Measurements from ENCODE around the gene PLEKHB2.
"Not testable (repeated sequence)": the region's sequence is repeated elsewhere in the genome, so short reads cannot be mapped to it uniquely, and the experiment has no call there.

The PLEKHB2 gene

GRCh38 chr2:131076707-131077106, 28.4 kb upstream of the PLEKHB2 start:
- Histone ChIP-seq H3K36me3 (ENCODE audit: control insufficient read depth, insufficient read depth, low read length, severe bottlenecking) (peaks cover 74% of the 10 kb centered on the region), H3K9me3 (ENCODE audit: control insufficient read depth, low read length) (no peaks in the 10 kb centered on the region), H3K9ac (ENCODE audit: low read length) (no peak overlapping the region), H3K4me1 (ENCODE audit: control insufficient read depth, insufficient read depth, low read length) (peaks cover 17% of the 10 kb centered on the region), H3K4me3 (ENCODE audit: low read length) (no peak overlapping the region), H3K27me3 (replicated peaks; ENCODE audit: control insufficient read depth, insufficient read depth, low read length) (no peaks in the 10 kb centered on the region)
- DNase-seq (ENCODE audit: low read depth) = no peak

GRCh38 chr2:131077182-131077846, 27.8 kb upstream of the PLEKHB2 start:
- H3K27me3 ChIP-seq (replicated peaks; ENCODE audit: control insufficient read depth, insufficient read depth, low read length) = no peaks in the 10 kb centered on the region
- no peak for DNase-seq (ENCODE audit: low read depth)
- no peaks in the 10 kb centered on the region for H3K9me3 ChIP-seq (ENCODE audit: control insufficient read depth, low read length)
- H3K9ac ChIP-seq (ENCODE audit: low read length) = no peak overlapping the region
- no peak overlapping the region for H3K4me3 ChIP-seq (ENCODE audit: low read length)
- H3K36me3 ChIP-seq (ENCODE audit: control insufficient read depth, insufficient read depth, low read length, severe bottlenecking) = peaks cover 76% of the 10 kb centered on the region
- peaks cover 17% of the 10 kb centered on the region for H3K4me1 ChIP-seq (ENCODE audit: control insufficient read depth, insufficient read depth, low read length)

- H3K27me3 ChIP-seq (replicated peaks; ENCODE audit: control insufficient read depth, insufficient read depth, low read length) = no peaks in the 10 kb centered on the region
- no peak overlapping the region for H3K9ac ChIP-seq (ENCODE audit: low read length)
- no peaks in the 10 kb centered on the region for H3K9me3 ChIP-seq (ENCODE audit: control insufficient read depth, low read length)
- peaks cover 17% of the 10 kb centered on the region for H3K4me1 ChIP-seq (ENCODE audit: control insufficient read depth, insufficient read depth, low read length)
- H3K4me3 ChIP-seq (ENCODE audit: low read length) = no peak overlapping the region
- peaks cover 73% of the 10 kb centered on the region for H3K36me3 ChIP-seq (ENCODE audit: control insufficient read depth, insufficient read depth, low read length, severe bottlenecking)
- DNase-seq (ENCODE audit: low read depth) = no peak
These were observed 27.2 kb upstream of the PLEKHB2 start for GRCh38 chr2:131077966-131078365.

- H3K27me3 ChIP-seq (replicated peaks; ENCODE audit: control insufficient read depth, insufficient read depth, low read length); H3K9ac ChIP-seq (ENCODE audit: low read length); H3K9me3 ChIP-seq (ENCODE audit: control insufficient read depth, low read length); DNase-seq (ENCODE audit: low read depth); H3K4me3 ChIP-seq (ENCODE audit: low read length): not testable (repeated sequence)
- Histone ChIP-seq H3K4me1 (ENCODE audit: control insufficient read depth, insufficient read depth, low read length) (peaks cover 17% of the 10 kb centered on the region), H3K36me3 (ENCODE audit: control insufficient read depth, insufficient read depth, low read length, severe bottlenecking) (peaks cover 68% of the 10 kb centered on the region)
These were observed 25.2 kb upstream of the PLEKHB2 start for GRCh38 chr2:131079931-131080330.

- Histone ChIP-seq H3K27me3 (replicated peaks; ENCODE audit: control insufficient read depth, insufficient read depth, low read length) (no peaks in the 10 kb centered on the region), H3K36me3 (ENCODE audit: control insufficient read depth, insufficient read depth, low read length, severe bottlenecking) (peaks cover 71% of the 10 kb centered on the region), H3K4me3 (ENCODE audit: low read length) (no peak overlapping the region), H3K9ac (ENCODE audit: low read length) (no peak overlapping the region), H3K4me1 (ENCODE audit: control insufficient read depth, insufficient read depth, low read length) (peaks cover 13% of the 10 kb centered on the region), H3K9me3 (ENCODE audit: control insufficient read depth, low read length) (no peaks in the 10 kb centered on the region)
- no peak for DNase-seq (ENCODE audit: low read depth)
These were observed 23.9 kb upstream of the PLEKHB2 start for GRCh38 chr2:131081190-131081589.

GRCh38 chr2:131085646-131086045, 19.5 kb upstream of the PLEKHB2 start:
- Histone ChIP-seq H3K9ac (ENCODE audit: low read length) (no peak overlapping the region), H3K4me3 (ENCODE audit: low read length) (no peak overlapping the region), H3K9me3 (ENCODE audit: control insufficient read depth, low read length) (no peaks in the 10 kb centered on the region), H3K4me1 (ENCODE audit: control insufficient read depth, insufficient read depth, low read length) (no peaks in the 10 kb centered on the region), H3K36me3 (ENCODE audit: control insufficient read depth, insufficient read depth, low read length, severe bottlenecking) (peaks cover 54% of the 10 kb centered on the region), H3K27me3 (replicated peaks; ENCODE audit: control insufficient read depth, insufficient read depth, low read length) (no peaks in the 10 kb centered on the region)
- no peak for DNase-seq (ENCODE audit: low read depth)

- peaks cover 16% of the 10 kb centered on the region for H3K36me3 ChIP-seq (ENCODE audit: control insufficient read depth, insufficient read depth, low read length, severe bottlenecking)
- H3K9me3 ChIP-seq (ENCODE audit: control insufficient read depth, low read length) = no peaks in the 10 kb centered on the region
- H3K4me1 ChIP-seq (ENCODE audit: control insufficient read depth, insufficient read depth, low read length) = peaks cover 4% of the 10 kb centered on the region
- DNase-seq (ENCODE audit: low read depth) = no peak
- peak overlapping the region; percentile 92 for H3K4me3 ChIP-seq (ENCODE audit: low read length)
- no peaks in the 10 kb centered on the region for H3K27me3 ChIP-seq (replicated peaks; ENCODE audit: control insufficient read depth, insufficient read depth, low read length)
- H3K9ac ChIP-seq (ENCODE audit: low read length) = peak overlapping the region; percentile 97
These were observed 12.6 kb upstream of the PLEKHB2 start for GRCh38 chr2:131092458-131093005.

- DNase-seq (ENCODE audit: low read depth) = peak; percentile 96
- H3K9ac ChIP-seq (ENCODE audit: low read length) = peak within 1 kb of the TSS; percentile 97
- H3K9me3 ChIP-seq (ENCODE audit: control insufficient read depth, low read length) = no peaks in the 10 kb centered on the region
- peaks cover 9% of the 10 kb centered on the region for H3K36me3 ChIP-seq (ENCODE audit: control insufficient read depth, insufficient read depth, low read length, severe bottlenecking)
- peak within 1 kb of the TSS; percentile 92 for H3K4me3 ChIP-seq (ENCODE audit: low read length)
- H3K27me3 ChIP-seq (replicated peaks; ENCODE audit: control insufficient read depth, insufficient read depth, low read length) = no peaks in the 10 kb centered on the region
- peaks cover 4% of the 10 kb centered on the region for H3K4me1 ChIP-seq (ENCODE audit: control insufficient read depth, insufficient read depth, low read length)
These were observed 12.0 kb upstream of the PLEKHB2 start, which contains the start of gene FAM168B for GRCh38 chr2:131093006-131093695. TSS of gene FAM168B (minus strand) at chr2:131093460. CDS start at chr2:131082646, 10,814 bp downstream.

GRCh38 chr2:131093696-131094462, 11.3 kb upstream of the PLEKHB2 start:
- Histone ChIP-seq H3K36me3 (ENCODE audit: control insufficient read depth, insufficient read depth, low read length, severe bottlenecking) (peaks cover 2% of the 10 kb centered on the region), H3K4me1 (ENCODE audit: control insufficient read depth, insufficient read depth, low read length) (peaks cover 4% of the 10 kb centered on the region), H3K27me3 (replicated peaks; ENCODE audit: control insufficient read depth, insufficient read depth, low read length) (no peaks in the 10 kb centered on the region), H3K4me3 (ENCODE audit: low read length) (peak overlapping the region; percentile 92), H3K9me3 (ENCODE audit: control insufficient read depth, low read length) (no peaks in the 10 kb centered on the region), H3K9ac (ENCODE audit: low read length) (peak overlapping the region; percentile 97)
- DNase-seq (ENCODE audit: low read depth) = peak; percentile 87

- H3K9me3 ChIP-seq (ENCODE audit: control insufficient read depth, low read length) = no peaks in the 10 kb centered on the region
- peak overlapping the region; percentile 92 for H3K4me3 ChIP-seq (ENCODE audit: low read length)
- peaks cover 4% of the 10 kb centered on the region for H3K4me1 ChIP-seq (ENCODE audit: control insufficient read depth, insufficient read depth, low read length)
- H3K27me3 ChIP-seq (replicated peaks; ENCODE audit: control insufficient read depth, insufficient read depth, low read length) = no peaks in the 10 kb centered on the region
- no peak for DNase-seq (ENCODE audit: low read depth)
- H3K36me3 ChIP-seq (ENCODE audit: control insufficient read depth, insufficient read depth, low read length, severe bottlenecking) = no peaks in the 10 kb centered on the region
- H3K9ac ChIP-seq (ENCODE audit: low read length) = peak overlapping the region; percentile 97
These were observed 10.5 kb upstream of the PLEKHB2 start for GRCh38 chr2:131094463-131095281.

Data from adipocyte (in vitro differentiated cells).